Dendritic cell treated with granulocyte-macrophage colony-stimulating factor and Interleukin-4, amounts not matched to agents 40 ng/mL and 50 ng/mL, for 4 days (primary cell): ENCODE data around the gene FARP1.

Experiments
- H3K27ac Mint-ChIP-seq: one replicate; pipeline ENCODE4 v1.8.0; 2022; ENCODE audit warnings: mild to moderate bottlenecking, mixed read lengths
- H3K27me3 Mint-ChIP-seq: one replicate; pipeline ENCODE4 v1.8.0; 2022; ENCODE audit warnings: mild to moderate bottlenecking, mixed read lengths
- H3K36me3 Mint-ChIP-seq: one replicate; pipeline ENCODE4 v1.8.0; 2022; ENCODE audit warnings: low read depth, mixed read lengths
- H3K4me1 Mint-ChIP-seq: one replicate; pipeline ENCODE4 v1.8.0; 2022; ENCODE audit warnings: low read depth, mixed read lengths
- H3K4me3 Mint-ChIP-seq: one replicate; pipeline ENCODE4 v1.8.0; 2022; ENCODE audit warnings: mild to moderate bottlenecking, moderate library complexity, mixed read lengths
- H3K9me3 Mint-ChIP-seq: one replicate; pipeline ENCODE4 v1.8.0; 2022; ENCODE audit warnings: mixed read lengths
- intact Hi-C: fragments of 100-400 bp; cut with micrococcal nuclease; formaldehyde crosslinking; loops from one replicate; pipeline ENCODE4 v1.15.0; 2022

Gene FARP1

DNA sequence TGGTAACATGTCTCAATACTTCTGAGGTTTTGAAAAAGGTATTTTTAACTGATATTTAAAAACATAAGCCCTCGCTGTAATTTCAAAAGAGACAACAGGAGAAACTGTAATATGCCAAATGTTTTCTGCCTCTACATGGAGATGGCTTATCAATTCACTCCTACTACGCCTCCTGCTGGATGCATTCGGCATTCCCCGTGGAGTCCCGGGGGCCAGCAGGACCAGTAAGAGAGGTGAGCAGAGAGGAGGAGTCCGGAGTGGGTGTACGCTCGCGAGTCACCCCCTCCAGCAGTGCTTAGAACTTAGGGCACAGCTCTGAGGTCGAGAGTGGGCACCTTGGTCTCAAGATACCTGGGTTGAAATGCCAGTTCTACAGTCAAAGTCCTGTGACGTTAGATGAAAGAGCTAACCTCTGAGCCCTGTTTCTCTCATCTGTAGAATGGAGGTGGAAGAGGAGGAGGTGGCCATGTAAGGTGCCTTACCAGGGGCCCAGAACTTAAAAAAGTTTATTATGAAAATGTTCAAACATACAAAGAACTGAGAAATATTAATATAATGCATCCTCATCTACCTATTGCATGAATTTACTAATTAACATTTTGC lies 323.8 kb downstream of the FARP1 start:
- intact Hi-C loops: no loop called here
- H3K36me3 Mint-ChIP-seq: peaks cover 93% of the 10 kb centered on the region
- H3K27me3 Mint-ChIP-seq: no peaks in the 10 kb centered on the region
- H3K4me3 Mint-ChIP-seq: no peak overlapping the region
- H3K9me3 Mint-ChIP-seq: no peaks in the 10 kb centered on the region
- H3K4me1 Mint-ChIP-seq: peaks cover 17% of the 10 kb centered on the region
- no peak overlapping the region for H3K27ac Mint-ChIP-seq

- H3K4me1 Mint-ChIP-seq: peaks cover 17% of the 10 kb centered on the region
- intact Hi-C loops: no loop called here
- peaks cover 93% of the 10 kb centered on the region for H3K36me3 Mint-ChIP-seq
- H3K9me3 Mint-ChIP-seq: no peaks in the 10 kb centered on the region
- H3K27ac Mint-ChIP-seq: peak overlapping the region; percentile 21
- no peaks in the 10 kb centered on the region for H3K27me3 Mint-ChIP-seq
- H3K4me3 Mint-ChIP-seq: no peak overlapping the region
Observed at GRCh38 chr13:98467263-98467985, 324.5 kb downstream of the FARP1 start.

- intact Hi-C loops: no loop called here
- Mint-ChIP-seq H3K27me3 (no peaks in the 10 kb centered on the region), H3K4me3 (no peak overlapping the region), H3K36me3 (peaks cover 93% of the 10 kb centered on the region), H3K9me3 (no peaks in the 10 kb centered on the region), H3K4me1 (peaks cover 17% of the 10 kb centered on the region), H3K27ac (no peak overlapping the region)
Observed at GRCh38 chr13:98468361-98468760, 325.5 kb downstream of the FARP1 start.

- intact Hi-C loops: no loop called here
- no peaks in the 10 kb centered on the region for H3K27me3 Mint-ChIP-seq
- H3K27ac Mint-ChIP-seq: no peak overlapping the region
- no peaks in the 10 kb centered on the region for H3K9me3 Mint-ChIP-seq
- H3K4me3 Mint-ChIP-seq: no peak overlapping the region
- peaks cover 17% of the 10 kb centered on the region for H3K4me1 Mint-ChIP-seq
- peaks cover 93% of the 10 kb centered on the region for H3K36me3 Mint-ChIP-seq
Observed at GRCh38 chr13:98468929-98469328, 326.0 kb downstream of the FARP1 start.

DNA sequence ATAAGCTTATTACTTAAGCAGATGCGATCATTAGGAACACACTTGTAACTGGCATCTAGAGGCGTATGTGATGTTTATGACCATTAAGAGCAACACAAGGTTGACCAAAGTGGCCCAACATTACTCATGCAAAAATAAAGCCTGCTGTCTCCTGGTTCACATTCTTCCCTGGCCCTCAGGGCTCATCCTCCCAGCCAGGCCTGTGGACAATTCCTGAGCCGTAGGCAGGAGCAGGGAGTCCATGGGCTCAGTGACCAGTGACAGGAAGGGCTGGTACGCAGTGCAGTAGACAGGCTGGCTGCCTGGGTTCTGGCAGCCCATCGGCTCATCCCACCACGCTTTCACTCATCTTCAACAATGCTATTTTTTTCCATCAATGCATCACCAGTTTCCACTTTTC lies 328.0 kb downstream of the FARP1 start:
- Mint-ChIP-seq H3K27ac (no peak overlapping the region), H3K4me3 (no peak overlapping the region)
- intact Hi-C loops: no loop called here

DNA sequence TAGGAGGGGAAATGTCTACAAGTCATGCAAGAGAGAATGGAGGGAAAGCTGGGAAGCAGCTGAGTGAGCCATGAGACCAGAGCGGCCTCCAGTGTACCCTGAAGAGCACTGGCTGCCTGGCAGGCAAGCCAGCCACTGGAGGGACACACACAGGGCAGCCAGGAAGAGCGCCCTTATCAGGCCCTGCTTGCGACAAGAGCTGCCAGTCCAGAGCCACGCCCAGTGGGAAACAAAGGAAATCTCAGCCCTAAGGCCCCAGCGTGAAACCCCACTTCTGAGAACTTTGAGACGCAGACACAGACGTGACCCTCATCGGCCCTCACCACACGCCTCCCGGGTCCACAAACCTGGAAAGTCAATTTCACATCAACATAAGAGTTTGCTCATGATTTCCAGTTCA lies 329.0 kb downstream of the FARP1 start:
- H3K27ac Mint-ChIP-seq: no peak overlapping the region
- intact Hi-C loops: no loop called here
- H3K36me3 Mint-ChIP-seq: peaks cover 81% of the 10 kb centered on the region
- H3K9me3 Mint-ChIP-seq: no peaks in the 10 kb centered on the region
- no peaks in the 10 kb centered on the region for H3K27me3 Mint-ChIP-seq
- H3K4me1 Mint-ChIP-seq: peaks cover 33% of the 10 kb centered on the region
- H3K4me3 Mint-ChIP-seq: no peak overlapping the region

More for the DNA sequence above, 328.0 kb downstream of the FARP1 start:
- Mint-ChIP-seq H3K27me3 (no peaks in the 10 kb centered on the region), H3K4me1 (peaks cover 22% of the 10 kb centered on the region), H3K36me3 (peaks cover 90% of the 10 kb centered on the region), H3K9me3 (no peaks in the 10 kb centered on the region)

DNA sequence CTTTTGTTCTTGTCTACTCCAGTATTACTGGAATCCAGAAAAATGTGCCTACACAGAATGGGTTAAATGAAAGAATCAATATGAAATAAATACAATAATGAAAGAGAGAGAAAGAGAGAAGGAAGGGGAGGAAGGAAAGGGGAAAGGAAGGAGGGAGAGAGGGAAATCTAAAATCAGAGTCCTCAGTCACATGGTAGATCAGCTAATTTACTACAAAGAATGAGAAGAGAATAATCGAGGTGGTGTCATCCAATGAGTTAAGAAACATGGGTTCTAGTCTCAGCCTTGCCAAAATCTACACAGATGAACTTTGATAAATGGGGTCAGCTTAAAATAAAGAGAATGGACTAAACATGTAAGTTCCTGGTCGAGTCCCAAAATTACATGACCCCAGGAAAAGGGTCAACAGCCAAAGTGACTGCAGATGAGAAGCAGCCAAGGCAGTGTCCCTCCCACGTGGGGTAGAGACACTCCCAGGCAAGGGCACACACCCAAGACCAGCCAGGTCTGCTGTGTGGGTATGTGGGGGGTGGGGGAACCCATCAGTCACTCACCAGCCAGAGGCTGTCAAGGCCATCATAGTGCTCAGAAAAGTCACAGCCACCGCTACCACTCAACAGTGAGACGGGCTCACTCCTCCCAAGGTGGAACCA lies 330.4 kb downstream of the FARP1 start:
- peak overlapping the region; percentile 15 for H3K27ac Mint-ChIP-seq
- H3K27me3 Mint-ChIP-seq: no peaks in the 10 kb centered on the region
- intact Hi-C loops: no loop called here
- peaks cover 73% of the 10 kb centered on the region for H3K36me3 Mint-ChIP-seq
- no peaks in the 10 kb centered on the region for H3K9me3 Mint-ChIP-seq
- peaks cover 36% of the 10 kb centered on the region for H3K4me1 Mint-ChIP-seq
- H3K4me3 Mint-ChIP-seq: no peak overlapping the region

- intact Hi-C loops: no loop called here
- H3K4me3 Mint-ChIP-seq: no peak overlapping the region
- no peaks in the 10 kb centered on the region for H3K9me3 Mint-ChIP-seq
- H3K27me3 Mint-ChIP-seq: no peaks in the 10 kb centered on the region
- H3K36me3 Mint-ChIP-seq: peaks cover 70% of the 10 kb centered on the region
- H3K4me1 Mint-ChIP-seq: peaks cover 36% of the 10 kb centered on the region
- H3K27ac Mint-ChIP-seq: no peak overlapping the region
Observed at GRCh38 chr13:98473788-98474144, 330.9 kb downstream of the FARP1 start.

- intact Hi-C loops: no loop called here
- H3K9me3 Mint-ChIP-seq: no peaks in the 10 kb centered on the region
- no peaks in the 10 kb centered on the region for H3K27me3 Mint-ChIP-seq
- H3K4me1 Mint-ChIP-seq: peaks cover 39% of the 10 kb centered on the region
- H3K4me3 Mint-ChIP-seq: no peak overlapping the region
- H3K27ac Mint-ChIP-seq: no peak overlapping the region
- H3K36me3 Mint-ChIP-seq: peaks cover 64% of the 10 kb centered on the region
Observed at GRCh38 chr13:98474292-98474691, 331.4 kb downstream of the FARP1 start.

GRCh38 chr13:98474761-98475160 lies 331.9 kb downstream of the FARP1 start:
- H3K27ac Mint-ChIP-seq: no peak overlapping the region
- no peak overlapping the region for H3K4me3 Mint-ChIP-seq
- peaks cover 44% of the 10 kb centered on the region for H3K4me1 Mint-ChIP-seq
- intact Hi-C loops: no loop called here
- no peaks in the 10 kb centered on the region for H3K9me3 Mint-ChIP-seq
- peaks cover 60% of the 10 kb centered on the region for H3K36me3 Mint-ChIP-seq
- H3K27me3 Mint-ChIP-seq: no peaks in the 10 kb centered on the region

DNA sequence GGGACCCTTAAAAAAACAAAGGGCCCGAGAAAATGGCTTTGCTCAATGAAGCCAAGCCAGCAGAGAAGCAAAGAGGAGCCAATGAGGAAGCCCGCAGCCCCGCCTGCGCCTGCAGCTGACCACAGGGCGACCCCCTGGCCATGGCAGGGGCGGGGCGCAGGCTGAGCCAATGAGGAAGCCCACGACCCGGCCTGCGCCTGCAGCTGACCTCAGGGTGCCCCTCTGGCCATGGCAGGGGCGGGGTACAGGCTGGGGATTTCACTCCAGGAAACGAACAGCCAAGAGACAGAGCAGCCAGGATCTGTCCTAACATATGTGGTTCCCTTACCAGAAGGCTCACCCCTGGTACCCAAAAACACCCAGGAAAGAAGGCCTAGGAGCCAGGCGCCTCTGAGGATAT lies 332.6 kb downstream of the FARP1 start:
- intact Hi-C loops: no loop called here
- Mint-ChIP-seq H3K4me1 (peaks cover 47% of the 10 kb centered on the region), H3K27ac (no peak overlapping the region), H3K36me3 (peaks cover 52% of the 10 kb centered on the region), H3K27me3 (no peaks in the 10 kb centered on the region), H3K4me3 (no peak overlapping the region), H3K9me3 (no peaks in the 10 kb centered on the region)

DNA sequence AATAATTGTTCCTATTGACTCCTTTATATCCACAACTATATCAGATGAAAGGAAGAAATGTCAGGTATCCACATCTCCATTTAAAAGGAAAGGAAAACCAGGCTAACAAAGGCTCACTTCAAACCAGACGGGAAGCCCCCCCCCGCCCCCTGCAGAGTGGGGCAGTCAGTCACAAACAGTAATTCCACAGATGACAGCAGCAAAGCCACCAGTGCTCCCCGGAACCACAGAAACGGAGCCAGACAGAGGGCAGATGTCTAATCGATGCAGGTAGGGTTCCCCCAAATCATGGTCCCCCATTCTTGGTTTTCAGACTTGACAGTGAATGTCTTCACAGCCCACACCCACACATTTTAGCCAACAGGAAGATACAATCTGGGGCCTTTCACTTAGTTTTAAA lies 333.2 kb downstream of the FARP1 start:
- H3K27me3 Mint-ChIP-seq: no peaks in the 10 kb centered on the region
- peaks cover 52% of the 10 kb centered on the region for H3K4me1 Mint-ChIP-seq
- H3K27ac Mint-ChIP-seq: peak overlapping the region; percentile 57
- peaks cover 51% of the 10 kb centered on the region for H3K36me3 Mint-ChIP-seq
- H3K9me3 Mint-ChIP-seq: no peaks in the 10 kb centered on the region
- H3K4me3 Mint-ChIP-seq: no peak overlapping the region
- intact Hi-C loops: no loop called here

- Mint-ChIP-seq H3K4me1 (peaks cover 56% of the 10 kb centered on the region), H3K36me3 (peaks cover 51% of the 10 kb centered on the region)
Observed at GRCh38 chr13:98476538-98476966, 333.7 kb downstream of the FARP1 start.

More at GRCh38 chr13:98476538-98476966, 333.7 kb downstream of the FARP1 start:
- peak overlapping the region; percentile 57 for H3K27ac Mint-ChIP-seq
- no peak overlapping the region for H3K4me3 Mint-ChIP-seq
- intact Hi-C loops: no loop called here
- no peaks in the 10 kb centered on the region for H3K9me3 Mint-ChIP-seq
- no peaks in the 10 kb centered on the region for H3K27me3 Mint-ChIP-seq
